Measurements from ENCODE around the gene SNX2.

GRCh38 chr5:122778157-122778556 lies 3.3 kb downstream of the SNX2 start:
- TF ChIP-seq TAF1 (conservative IDR thresholded peaks at IDR 0.05) (no peak), CTCF (IDR thresholded peaks at IDR 0.05; ENCODE audit: low read depth, low read length, missing input control) (no peak)
